ENCODE data around the gene MRPL16. TPM values are rescaled to one million over a fixed set of nuclear protein-coding genes. Genes with fewer than 3 reads are reported as not detected.

The MRPL16 gene
- total and polyA plus RNA-seq, 11 donors, result 59.3 to 124 (median 84.9) TPM

DNA sequence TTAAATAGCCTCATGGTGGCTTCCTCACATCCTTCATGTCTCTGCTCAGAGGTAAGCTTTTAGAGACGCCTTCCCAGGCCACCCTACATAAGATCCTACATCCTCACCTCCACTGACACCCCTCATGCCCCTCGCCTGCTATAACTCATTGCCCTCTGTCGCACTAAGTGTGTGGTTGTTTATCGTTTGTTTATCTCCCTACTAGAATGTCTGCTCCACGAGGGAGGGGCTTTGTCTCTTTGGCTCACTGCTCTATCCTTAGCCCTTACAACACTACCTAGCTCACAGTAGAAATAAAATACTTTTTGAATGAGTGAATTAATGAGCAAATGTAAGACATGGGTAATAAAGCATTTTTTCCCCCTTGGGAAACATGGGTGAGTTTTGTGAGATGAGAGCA is 36.0 kb upstream of the MRPL16 start:
- no peaks in the 10 kb centered on the region for H3K4me1 ChIP-seq
- no peak for DNase-seq
- intact Hi-C loops (cut with DNase I), result no loop called here
- no peak overlapping the region for H3K4me3 ChIP-seq
- H3K27me3 ChIP-seq, result no peaks in the 10 kb centered on the region
- TF ChIP-seq, protein P1, sequence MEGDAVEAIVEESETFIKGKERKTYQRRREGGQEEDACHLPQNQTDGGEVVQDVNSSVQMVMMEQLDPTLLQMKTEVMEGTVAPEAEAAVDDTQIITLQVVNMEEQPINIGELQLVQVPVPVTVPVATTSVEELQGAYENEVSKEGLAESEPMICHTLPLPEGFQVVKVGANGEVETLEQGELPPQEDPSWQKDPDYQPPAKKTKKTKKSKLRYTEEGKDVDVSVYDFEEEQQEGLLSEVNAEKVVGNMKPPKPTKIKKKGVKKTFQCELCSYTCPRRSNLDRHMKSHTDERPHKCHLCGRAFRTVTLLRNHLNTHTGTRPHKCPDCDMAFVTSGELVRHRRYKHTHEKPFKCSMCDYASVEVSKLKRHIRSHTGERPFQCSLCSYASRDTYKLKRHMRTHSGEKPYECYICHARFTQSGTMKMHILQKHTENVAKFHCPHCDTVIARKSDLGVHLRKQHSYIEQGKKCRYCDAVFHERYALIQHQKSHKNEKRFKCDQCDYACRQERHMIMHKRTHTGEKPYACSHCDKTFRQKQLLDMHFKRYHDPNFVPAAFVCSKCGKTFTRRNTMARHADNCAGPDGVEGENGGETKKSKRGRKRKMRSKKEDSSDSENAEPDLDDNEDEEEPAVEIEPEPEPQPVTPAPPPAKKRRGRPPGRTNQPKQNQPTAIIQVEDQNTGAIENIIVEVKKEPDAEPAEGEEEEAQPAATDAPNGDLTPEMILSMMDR (IDR thresholded peaks at IDR 0.05), result no peak
- no peak for TF ChIP-seq POLR2A (IDR thresholded peaks at IDR 0.05)
- no peak for ATAC-seq
- H3K27ac ChIP-seq, result no peak overlapping the region
- H3K36me3 ChIP-seq, result no peaks in the 10 kb centered on the region
- 71 to 79% (median 77%) methylated on average over 5 of the region's 5 CpGs for WGBS, 4 donors
- H3K9me3 ChIP-seq, result peaks cover 0 to 3% (median 0%) of the 10 kb centered on the region in 12 donors

- H3K9me3 ChIP-seq, result peaks cover 0 to 3% (median 0%) of the 10 kb centered on the region in 12 donors
- DNase-seq (no peak), ATAC-seq (no peak)
- intact Hi-C loops (cut with DNase I), result no loop called here
- TF ChIP-seq, protein P1 (IDR thresholded peaks at IDR 0.05), result no peak
- TF ChIP-seq POLR2A (IDR thresholded peaks at IDR 0.05), result no peak
- WGBS, 4 donors, result 75 to 83% (median 79%) methylated on average over 4 of the region's 4 CpGs
- H3K4me1 ChIP-seq, result no peaks in the 10 kb centered on the region
- H3K4me3 ChIP-seq, result no peak within 1 kb of the TSS
- no peaks in the 10 kb centered on the region for H3K36me3 ChIP-seq
- H3K27me3 ChIP-seq, result no peaks in the 10 kb centered on the region
- no peak within 1 kb of the TSS for H3K27ac ChIP-seq
Observed at GRCh38 chr11:59845399-59845798, 34.8 kb upstream of the MRPL16 start, which contains the start of gene CBLIF. Gene CBLIF, minus strand, starts transcription at chr11:59845499. Its CDS starts 46 bp downstream, at chr11:59845453.

DNA sequence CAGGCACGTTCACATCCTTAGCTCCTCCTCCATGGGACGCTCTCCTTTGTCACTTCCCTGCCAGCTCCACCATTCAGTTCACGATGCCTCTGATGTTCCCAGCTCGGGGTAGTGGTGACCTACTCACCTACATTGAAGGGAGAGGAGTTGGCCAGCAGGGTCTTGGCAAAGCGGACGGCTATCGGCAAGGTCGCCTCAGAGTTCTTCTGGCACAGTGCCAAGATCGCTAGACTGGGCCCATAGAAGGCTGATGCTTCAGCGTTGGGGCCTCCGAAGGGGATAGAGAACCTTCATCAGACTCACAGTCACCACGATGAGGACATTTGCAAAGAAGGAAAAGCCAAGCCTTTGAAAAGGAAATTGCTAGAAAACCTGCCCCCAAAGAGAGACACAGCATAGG is 31.7 kb upstream of the MRPL16 start:
- H3K27ac ChIP-seq, result no peak overlapping the region
- DNase-seq (no peak), ATAC-seq (no peak)
- 73 to 80% (median 79%) methylated on average over 12 of the region's 12 CpGs for WGBS, 4 donors
- no peak for TF ChIP-seq POLR2A (IDR thresholded peaks at IDR 0.05)
- TF ChIP-seq, protein P1 (IDR thresholded peaks at IDR 0.05), result no peak
- no peaks in the 10 kb centered on the region for H3K36me3 ChIP-seq
- no peaks in the 10 kb centered on the region for H3K9me3 ChIP-seq
- no peak overlapping the region for H3K4me3 ChIP-seq
- no peaks in the 10 kb centered on the region for H3K27me3 ChIP-seq
- H3K4me1 ChIP-seq, result no peaks in the 10 kb centered on the region
- intact Hi-C loops (cut with DNase I), result no loop called here

DNA sequence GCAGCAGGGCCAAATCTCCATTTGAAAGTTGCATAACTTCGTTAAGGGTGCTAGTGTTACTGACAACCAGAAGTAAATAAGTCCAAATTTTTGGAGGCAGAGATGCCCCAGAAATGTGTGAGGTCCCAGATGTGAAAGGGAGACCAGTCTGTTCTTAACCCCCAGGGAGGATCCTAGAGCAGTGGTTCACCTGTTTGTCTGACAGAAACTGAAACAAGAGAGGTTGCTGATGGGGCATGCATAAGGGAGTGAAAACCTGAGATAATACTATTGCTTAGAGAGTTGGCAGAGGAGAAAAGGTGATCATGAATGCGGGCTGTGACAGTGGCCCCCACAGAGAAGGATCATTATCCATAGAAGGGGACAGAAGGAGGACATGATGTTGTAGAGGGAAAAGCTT is 30.9 kb upstream of the MRPL16 start:
- Histone ChIP-seq H3K27me3 (no peaks in the 10 kb centered on the region), H3K36me3 (no peaks in the 10 kb centered on the region), H3K4me1 (no peaks in the 10 kb centered on the region), H3K9me3 (no peaks in the 10 kb centered on the region), H3K4me3 (no peak overlapping the region), H3K27ac (no peak overlapping the region)
- DNase-seq (no peak), ATAC-seq (no peak)
- intact Hi-C loops (cut with DNase I), result no loop called here
- 90 to 97% (median 92%) methylated on average over 2 of the region's 2 CpGs for WGBS, 4 donors
- TF ChIP-seq POLR2A (IDR thresholded peaks at IDR 0.05), result no peak

DNA sequence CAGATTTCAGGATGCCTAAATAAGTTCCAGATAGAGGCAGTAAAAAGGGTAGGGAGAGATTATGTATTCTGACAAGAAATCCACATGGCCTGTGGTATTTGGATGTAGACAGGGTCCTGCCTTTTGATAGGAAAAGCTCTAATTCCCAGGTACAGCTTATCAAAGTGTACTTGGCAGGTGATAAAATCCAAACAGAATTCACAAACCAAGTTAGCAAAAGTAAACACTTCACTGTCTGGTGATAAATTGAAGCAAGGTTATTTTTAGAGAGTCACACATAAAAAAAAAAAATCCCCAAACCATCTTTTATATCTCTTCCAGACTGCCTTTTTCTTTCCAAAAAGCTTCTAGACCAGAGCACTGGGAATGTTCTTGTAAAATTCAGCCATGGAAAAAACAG is 29.0 kb upstream of the MRPL16 start:
- Histone ChIP-seq H3K4me3 (no peak overlapping the region), H3K36me3 (no peaks in the 10 kb centered on the region), H3K27me3 (no peaks in the 10 kb centered on the region), H3K9me3 (no peaks in the 10 kb centered on the region), H3K4me1 (no peaks in the 10 kb centered on the region), H3K27ac (no peak overlapping the region)
- TF ChIP-seq POLR2A (IDR thresholded peaks at IDR 0.05), result no peak
- TF ChIP-seq, protein P1 (IDR thresholded peaks at IDR 0.05), result no peak
- ATAC-seq, result no peak
- intact Hi-C loops (cut with DNase I), result no loop called here
- no peak for DNase-seq

All from heart left ventricle (tissue), 16 donors.